HepG2 (cell line): ENCODE data around the gene OSCP1. TPM values are rescaled to one million over a fixed set of nuclear protein-coding genes. Genes with fewer than 3 reads are reported as not detected.
A peak's percentile ranks its signal among the peaks of the same experiment; 100 is the strongest.

Experiments used
- NFIB ChIP-seq: sonication (generic); formaldehyde crosslinking; IDR thresholded peaks from 2 replicates; pipeline ENCODE4 v1.9.0; 2021; ENCODE audit warnings: missing genetic modification reagents, mild to moderate bottlenecking, borderline replicate concordance
- SETDB1 ChIP-seq: sonication (generic); formaldehyde crosslinking; IDR thresholded peaks from 2 replicates; pipeline ENCODE4 v1.5.1; 2020; ENCODE audit warnings: missing genetic modification reagents, mild to moderate bottlenecking, borderline replicate concordance
- SRSF1 ChIP-seq: fragments of 200-400 bp; formaldehyde crosslinking; optimal IDR thresholded peaks from 2 replicates; pipeline ENCODE3; 2017; ENCODE audit warnings: mild to moderate bottlenecking, low read depth, low read length, moderate library complexity
- TGIF2 ChIP-seq: IDR thresholded peaks from 2 replicates; pipeline ENCODE4 v1.6.1; 2016; ENCODE audit warnings: control low read depth, missing compliant biosample characterization
- polyA plus RNA-seq, 8 experiments: library from polyadenylated mRNA; depleted of rRNA in 3 of 8; stranded (reverse) in 7 of 8; unstranded in 1 of 8; fragments of >200 nt; fragmentation: Illumina TruSeq in 4 of 8; extraction: Trizol in 4 of 8; gene quantifications; 2 replicates each; pipeline versions ENCODE4 v1.2.1 to v1.2.3, GENCODE V29; 2011 to 2016; ENCODE audit warnings: low read depth in 4 of 8, missing spikeins in 1 of 8, mixed read lengths in 1 of 8; ENCODE audit not compliant: insufficient read depth in 1 of 8
- total RNA-seq, 5 experiments: library from RNA; depleted of rRNA; stranded (reverse); fragments of >200 nt; fragmentation: Illumina TruSeq; extraction: Trizol; gene quantifications; 2 replicates each; pipeline ENCODE4 v1.2.3, GENCODE V29; 2016; ENCODE audit warnings: low read depth in 1 of 5
- TF ChIP-seq, protein P1 (sequence below): sonication (generic); formaldehyde crosslinking; IDR thresholded peaks from 2 replicates; pipeline ENCODE4 v1.9.0; 2022; ENCODE audit warnings: missing genetic modification reagents, mild to moderate bottlenecking, borderline replicate concordance
- TF ChIP-seq, protein P2 (sequence below): sonication (generic); formaldehyde crosslinking; IDR thresholded peaks from 2 replicates; pipeline ENCODE4 v1.4.0; 2020; ENCODE audit warnings: missing genetic modification reagents
- TF ChIP-seq, protein P3 (sequence below): sonication (generic); formaldehyde crosslinking; IDR thresholded peaks from 2 replicates; pipeline ENCODE4 v1.4.0; 2020; ENCODE audit warnings: mild to moderate bottlenecking, low read depth, missing genetic modification reagents

OSCP1 gene
- total and polyA plus RNA-seq, 2 of the 13 experiments (the other 11 are each of a cell fraction or from before 2014, with no cell fraction given) = 0.60 to 0.84 TPM

DNA sequence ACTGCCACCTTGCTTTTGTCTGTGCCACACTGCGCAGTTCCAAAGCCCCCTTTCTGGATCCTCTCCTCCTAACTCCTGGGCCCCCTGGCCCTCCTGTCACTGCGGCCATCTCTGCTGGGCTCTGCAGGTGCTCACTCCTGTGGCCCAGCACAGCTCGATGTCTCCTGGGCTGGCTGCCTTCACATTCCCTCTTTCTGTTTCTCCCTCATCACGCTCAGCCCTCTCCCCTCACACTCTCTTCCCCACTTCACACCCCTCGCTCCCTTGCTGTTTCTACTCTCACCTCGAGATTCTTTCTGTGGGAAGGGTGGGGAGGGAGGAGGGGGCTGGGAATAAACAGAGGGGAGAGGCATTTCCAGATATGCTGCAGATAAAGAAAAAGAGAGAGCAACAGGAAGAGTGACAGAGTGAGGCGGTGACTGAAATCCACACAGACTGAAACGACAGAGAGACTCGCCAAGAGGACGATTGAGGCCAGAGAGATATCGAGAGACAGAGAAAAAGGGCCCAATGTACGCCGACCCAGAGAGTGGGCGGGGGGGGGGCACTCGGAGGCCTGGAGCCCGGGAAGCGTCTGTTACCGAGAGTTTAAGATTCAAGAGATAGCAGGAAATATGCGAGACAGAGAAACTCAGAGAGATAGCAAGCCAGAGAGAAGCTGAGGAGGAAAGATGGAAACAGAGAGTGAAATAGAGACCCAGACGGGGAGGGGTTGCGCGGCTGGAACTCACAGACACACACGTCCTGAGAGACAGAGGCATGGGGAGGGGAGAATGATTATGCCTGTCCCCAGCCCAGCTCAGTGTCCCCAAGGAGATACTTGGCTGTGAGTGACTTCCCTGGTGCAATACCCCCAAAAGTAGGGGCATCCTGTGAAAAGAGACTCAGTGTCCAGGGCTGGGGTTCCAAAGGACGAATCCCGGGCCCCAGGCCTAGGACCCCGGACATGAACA is 31.8 kb upstream of the OSCP1 start (continued):
- TF ChIP-seq SRSF1 = peak; percentile 4
- no peak for TF ChIP-seq TGIF2 (CRISPR knock-in tag)
- TF ChIP-seq, protein P1, sequence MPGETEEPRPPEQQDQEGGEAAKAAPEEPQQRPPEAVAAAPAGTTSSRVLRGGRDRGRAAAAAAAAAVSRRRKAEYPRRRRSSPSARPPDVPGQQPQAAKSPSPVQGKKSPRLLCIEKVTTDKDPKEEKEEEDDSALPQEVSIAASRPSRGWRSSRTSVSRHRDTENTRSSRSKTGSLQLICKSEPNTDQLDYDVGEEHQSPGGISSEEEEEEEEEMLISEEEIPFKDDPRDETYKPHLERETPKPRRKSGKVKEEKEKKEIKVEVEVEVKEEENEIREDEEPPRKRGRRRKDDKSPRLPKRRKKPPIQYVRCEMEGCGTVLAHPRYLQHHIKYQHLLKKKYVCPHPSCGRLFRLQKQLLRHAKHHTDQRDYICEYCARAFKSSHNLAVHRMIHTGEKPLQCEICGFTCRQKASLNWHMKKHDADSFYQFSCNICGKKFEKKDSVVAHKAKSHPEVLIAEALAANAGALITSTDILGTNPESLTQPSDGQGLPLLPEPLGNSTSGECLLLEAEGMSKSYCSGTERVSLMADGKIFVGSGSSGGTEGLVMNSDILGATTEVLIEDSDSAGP (CRISPR knock-in tag) = peak; percentile 43; the same call in 1 of the 2 replicates
- TF ChIP-seq SETDB1 (CRISPR knock-in tag) = 0 out of 2 replicates have a peak, but pooled peaks have one; percentile 24
- TF ChIP-seq, protein P2, sequence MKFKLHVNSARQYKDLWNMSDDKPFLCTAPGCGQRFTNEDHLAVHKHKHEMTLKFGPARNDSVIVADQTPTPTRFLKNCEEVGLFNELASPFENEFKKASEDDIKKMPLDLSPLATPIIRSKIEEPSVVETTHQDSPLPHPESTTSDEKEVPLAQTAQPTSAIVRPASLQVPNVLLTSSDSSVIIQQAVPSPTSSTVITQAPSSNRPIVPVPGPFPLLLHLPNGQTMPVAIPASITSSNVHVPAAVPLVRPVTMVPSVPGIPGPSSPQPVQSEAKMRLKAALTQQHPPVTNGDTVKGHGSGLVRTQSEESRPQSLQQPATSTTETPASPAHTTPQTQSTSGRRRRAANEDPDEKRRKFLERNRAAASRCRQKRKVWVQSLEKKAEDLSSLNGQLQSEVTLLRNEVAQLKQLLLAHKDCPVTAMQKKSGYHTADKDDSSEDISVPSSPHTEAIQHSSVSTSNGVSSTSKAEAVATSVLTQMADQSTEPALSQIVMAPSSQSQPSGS = no peak
- no peak for TF ChIP-seq NFIB (CRISPR knock-in tag)
- TF ChIP-seq, protein P3, sequence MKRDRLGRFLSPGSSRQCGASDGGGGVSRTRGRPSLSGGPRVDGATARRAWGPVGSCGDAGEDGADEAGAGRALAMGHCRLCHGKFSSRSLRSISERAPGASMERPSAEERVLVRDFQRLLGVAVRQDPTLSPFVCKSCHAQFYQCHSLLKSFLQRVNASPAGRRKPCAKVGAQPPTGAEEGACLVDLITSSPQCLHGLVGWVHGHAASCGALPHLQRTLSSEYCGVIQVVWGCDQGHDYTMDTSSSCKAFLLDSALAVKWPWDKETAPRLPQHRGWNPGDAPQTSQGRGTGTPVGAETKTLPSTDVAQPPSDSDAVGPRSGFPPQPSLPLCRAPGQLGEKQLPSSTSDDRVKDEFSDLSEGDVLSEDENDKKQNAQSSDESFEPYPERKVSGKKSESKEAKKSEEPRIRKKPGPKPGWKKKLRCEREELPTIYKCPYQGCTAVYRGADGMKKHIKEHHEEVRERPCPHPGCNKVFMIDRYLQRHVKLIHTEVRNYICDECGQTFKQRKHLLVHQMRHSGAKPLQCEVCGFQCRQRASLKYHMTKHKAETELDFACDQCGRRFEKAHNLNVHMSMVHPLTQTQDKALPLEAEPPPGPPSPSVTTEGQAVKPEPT = no peak
